Adrenal gland (tissue), 12 donors: ENCODE results near the gene MYMK. TPM values are rescaled to one million over a fixed set of nuclear protein-coding genes. Genes with fewer than 3 reads are reported as not detected.

Experiments used
- DNase-seq, 7 donors: peaks; one replicate each; pipeline ENCODE4 v3.0.0-alpha.2; 2019 to 2020
- H3K27ac ChIP-seq, 5 donors: fragments of 200-600 bp; sonication (generic) in 4 of 5; 1 replicate in 3 of 5; 2 replicates in 2 of 5; pipeline versions ENCODE4 v1.5.1 to v1.8.0; 2016 to 2020; ENCODE audit warnings: mild to moderate bottlenecking in 1 of 5
- H3K27me3 ChIP-seq: fragments of 200-600 bp; 2 replicates; pipeline ENCODE4 v1.8.0; 2021
- H3K36me3 ChIP-seq, 2 donors: fragments of 200-600 bp; replicated peaks in 1 of 2; 1 replicate in 1 of 2; 2 replicates in 1 of 2; pipeline versions ENCODE4 v1.5.1 to v1.8.0; 2018 to 2022
- H3K4me1 ChIP-seq, 2 donors: fragments of 200-600 bp; replicated peaks in 1 of 2; 1 replicate in 1 of 2; 2 replicates in 1 of 2; pipeline versions ENCODE4 v1.5.1 to v1.8.0; 2018 to 2021
- H3K4me3 ChIP-seq, 4 donors: fragments of 200-600 bp; sonication (generic) in 3 of 4; one replicate each; pipeline ENCODE4 v1.5.1; 2016 to 2018
- H3K9me3 ChIP-seq, 3 donors: fragments of 200-600 bp; sonication (generic) in 1 of 3; replicated peaks in 1 of 3; 1 replicate in 2 of 3; 2 replicates in 1 of 3; pipeline versions ENCODE4 v1.5.1 to v1.8.0; 2016 to 2021
- POLR2A ChIP-seq, 2 donors: fragments of 450-650 bp; IDR thresholded peaks; one replicate each; pipeline ENCODE4 v1.6.1; 2017; ENCODE audit warnings: antibody characterized with exemption in 2 of 2, mild to moderate bottlenecking in 2 of 2, moderate library complexity in 1 of 2
- WGBS, 4 donors: extraction: QIAGEN DNeasy Blood & Tissue Kit in 2 of 4; methylation state at CpG; one replicate each; pipeline versions ENCODE4 v1.1.5 to v1.1.7; 2013 to 2017; 5-methylcytosine and 5-hydroxymethylcytosine counted together
- intact Hi-C, 2 donors: fragments of 100-400 bp; cut with DNase I; formaldehyde crosslinking; loops; one replicate each; pipeline versions ENCODE4 v1.14.1 to v1.15.0; 2022 to 2023
- polyA plus RNA-seq, 3 donors: library from polyadenylated mRNA; stranded (reverse); fragments of 200-250 nt in 2 of 3; fragments of 350-450 nt in 1 of 3; fragmentation: Illumina TruSeq in 1 of 3; extraction: RNeasy Lipid Tissue Mini Kit (QIAGEN cat#74804) in 1 of 3; gene quantifications; one replicate each; pipeline ENCODE4 v1.2.3, GENCODE V29; 2013 to 2014
- total RNA-seq, 9 donors: library from RNA; depleted of rRNA in 4 of 9; stranded (reverse); fragments of >200 nt in 4 of 9; fragments of 120-200 nt in 1 of 9; fragmentation: NEBNext Ultra II Directional in 1 of 9; extraction: Animal tissue kit (Norgen Biotek cat#: 25700) in 1 of 9; gene quantifications; one replicate each; pipeline versions ENCODE4 v1.1.0 to v1.2.4, GENCODE V29; 2013 to 2023
- TF ChIP-seq, protein P1 (sequence below), 6 experiments: fragments of 450-650 bp in 4 of 6; fragments of 200-600 bp in 2 of 6; sonication (generic) in 1 of 6; IDR thresholded peaks; 1 replicate in 5 of 6; 2 replicates in 1 of 6; pipeline versions ENCODE4 v1.5.1 to v1.8.0; 2016 to 2021; ENCODE audit warnings: antibody characterized with exemption in 6 of 6, mild to moderate bottlenecking in 2 of 6, moderate library complexity in 1 of 6
- donor health status: healthy with polysubstance abuse.
- donor health status: Bipolar disorder and iron deficiency.
- donor health status: DM: yes; HTN: yes; CAD: no.
- donor health status: DM: no; HTN: no; CAD: no.
- donor health status: DM: no; HTN: no; CAD: no.
- donor health status: DM: yes; HTN: yes; CAD: no.

Gene MYMK
- total and polyA plus RNA-seq, 12 donors: not detected

DNA sequence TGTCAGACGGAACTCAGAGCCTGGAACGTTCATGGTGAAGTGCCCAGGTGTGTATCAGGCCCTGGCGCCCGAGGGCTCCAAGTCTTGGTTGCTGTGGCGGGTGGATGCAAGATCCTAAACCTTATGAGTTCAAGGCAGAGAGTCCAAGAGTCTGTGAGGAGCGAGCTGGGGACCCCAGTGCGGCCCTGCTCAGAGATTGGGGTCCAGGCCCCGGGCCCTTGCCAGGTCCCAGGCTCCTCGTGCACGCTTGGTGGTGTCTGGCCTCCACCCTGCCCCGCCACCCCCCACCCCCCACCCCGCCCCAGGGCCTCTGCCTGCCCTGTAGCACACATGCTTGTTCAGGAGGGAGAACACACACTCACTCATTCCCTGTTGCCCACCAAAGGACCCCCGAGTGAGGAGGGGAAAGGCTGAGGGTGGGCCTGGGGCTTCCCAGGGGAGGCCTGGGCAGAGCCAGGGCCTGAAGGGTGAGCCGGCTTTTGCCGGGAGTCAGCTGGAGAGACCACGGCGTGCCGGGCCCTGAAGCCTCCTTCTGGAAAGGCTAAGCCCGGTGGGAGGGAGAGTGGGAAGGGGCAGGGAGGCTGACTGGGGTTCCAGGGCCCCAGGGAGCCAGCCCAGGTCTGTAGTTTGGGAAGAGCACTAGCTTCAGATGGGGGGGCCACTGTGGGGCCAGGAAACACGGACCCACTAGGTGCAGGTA, 47.3 kb upstream of the MYMK start:
- Histone ChIP-seq H3K27ac (peak overlapping the region in 1 of 5 donors; percentile 13), H3K27me3 (no peaks in the 10 kb centered on the region), H3K4me1 (no peaks in the 10 kb centered on the region), H3K36me3 (no peaks in the 10 kb centered on the region), H3K4me3 (no peak overlapping the region), H3K9me3 (no peaks in the 10 kb centered on the region)
- TF ChIP-seq POLR2A (IDR thresholded peaks at IDR 0.05): no peak
- TF ChIP-seq, protein P1, sequence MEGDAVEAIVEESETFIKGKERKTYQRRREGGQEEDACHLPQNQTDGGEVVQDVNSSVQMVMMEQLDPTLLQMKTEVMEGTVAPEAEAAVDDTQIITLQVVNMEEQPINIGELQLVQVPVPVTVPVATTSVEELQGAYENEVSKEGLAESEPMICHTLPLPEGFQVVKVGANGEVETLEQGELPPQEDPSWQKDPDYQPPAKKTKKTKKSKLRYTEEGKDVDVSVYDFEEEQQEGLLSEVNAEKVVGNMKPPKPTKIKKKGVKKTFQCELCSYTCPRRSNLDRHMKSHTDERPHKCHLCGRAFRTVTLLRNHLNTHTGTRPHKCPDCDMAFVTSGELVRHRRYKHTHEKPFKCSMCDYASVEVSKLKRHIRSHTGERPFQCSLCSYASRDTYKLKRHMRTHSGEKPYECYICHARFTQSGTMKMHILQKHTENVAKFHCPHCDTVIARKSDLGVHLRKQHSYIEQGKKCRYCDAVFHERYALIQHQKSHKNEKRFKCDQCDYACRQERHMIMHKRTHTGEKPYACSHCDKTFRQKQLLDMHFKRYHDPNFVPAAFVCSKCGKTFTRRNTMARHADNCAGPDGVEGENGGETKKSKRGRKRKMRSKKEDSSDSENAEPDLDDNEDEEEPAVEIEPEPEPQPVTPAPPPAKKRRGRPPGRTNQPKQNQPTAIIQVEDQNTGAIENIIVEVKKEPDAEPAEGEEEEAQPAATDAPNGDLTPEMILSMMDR (IDR thresholded peaks at IDR 0.05): no peak
- intact Hi-C loops: loop anchor here in 1 of 2 donors (10.0 kb wide), 1 partner anchor 143 kb away; no protein-coding TSS in a partner anchor
- 80 to 87% (median 81%) methylated on average over 7 to 20 of the region's 20 CpGs for WGBS, 4 donors
- DNase-seq: no peak

- H3K9me3 ChIP-seq: no peaks in the 10 kb centered on the region
- no peaks in the 10 kb centered on the region for H3K4me1 ChIP-seq
- no peak overlapping the region for H3K4me3 ChIP-seq
- DNase-seq: no peak
- TF ChIP-seq, protein P1 (IDR thresholded peaks at IDR 0.05): no peak
- no peak for TF ChIP-seq POLR2A (IDR thresholded peaks at IDR 0.05)
- H3K27me3 ChIP-seq: no peaks in the 10 kb centered on the region
- intact Hi-C loops: loop anchor here in 1 of 2 donors (10.0 kb wide), 1 partner anchor 143 kb away; no protein-coding TSS in a partner anchor
- WGBS, 4 donors: 73 to 84% (median 73%) methylated on average over 5 to 9 of the region's 9 CpGs
- H3K27ac ChIP-seq: no peak overlapping the region
- no peaks in the 10 kb centered on the region for H3K36me3 ChIP-seq
These were observed 46.7 kb upstream of the MYMK start for GRCh38 chr9:133571391-133571890.

DNA sequence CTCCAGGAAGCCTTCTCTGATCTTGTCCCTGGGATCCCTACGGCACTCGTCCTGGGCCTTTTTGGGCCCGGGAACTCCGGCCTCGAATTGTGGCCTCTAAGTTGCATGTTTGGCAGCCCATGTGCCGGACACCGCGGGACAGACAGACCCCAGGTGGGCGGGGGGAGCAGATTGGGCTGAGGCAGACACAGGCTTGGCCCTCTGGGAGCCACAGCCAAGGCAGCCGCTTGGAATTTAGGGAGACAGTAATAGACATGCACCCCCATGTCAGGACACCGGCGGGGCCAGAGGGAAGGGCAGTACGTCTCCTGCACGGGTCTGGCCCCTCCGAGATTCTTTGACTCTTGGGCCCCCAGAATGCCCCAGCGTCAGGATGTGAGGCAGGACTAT, 45.9 kb upstream of the MYMK start:
- Histone ChIP-seq H3K27ac (no peak overlapping the region), H3K36me3 (no peaks in the 10 kb centered on the region), H3K4me1 (no peaks in the 10 kb centered on the region), H3K9me3 (no peaks in the 10 kb centered on the region), H3K4me3 (no peak overlapping the region), H3K27me3 (no peaks in the 10 kb centered on the region)
- intact Hi-C loops: loop anchor here in 1 of 2 donors (10.0 kb wide), 1 partner anchor 144 kb away; no protein-coding TSS in a partner anchor
- 70 to 86% (median 75%) methylated on average over 4 to 16 of the region's 16 CpGs for WGBS, 4 donors
- no peak for DNase-seq
- TF ChIP-seq POLR2A (IDR thresholded peaks at IDR 0.05): no peak
- TF ChIP-seq, protein P1 (IDR thresholded peaks at IDR 0.05): no peak

- Histone ChIP-seq H3K4me1 (no peaks in the 10 kb centered on the region), H3K9me3 (no peaks in the 10 kb centered on the region), H3K36me3 (no peaks in the 10 kb centered on the region), H3K27me3 (no peaks in the 10 kb centered on the region), H3K27ac (no peak overlapping the region), H3K4me3 (no peak overlapping the region)
- TF ChIP-seq POLR2A (IDR thresholded peaks at IDR 0.05): no peak
- TF ChIP-seq, protein P1 (IDR thresholded peaks at IDR 0.05): no peak
- WGBS, 4 donors: 62 to 71% (median 69%) methylated on average over 23 to 36 of the region's 36 CpGs
- intact Hi-C loops: loop anchor here in 1 of 2 donors (10.0 kb wide), 1 partner anchor 145 kb away; no protein-coding TSS in a partner anchor
- no peak for DNase-seq
These were observed 45.3 kb upstream of the MYMK start for GRCh38 chr9:133569891-133570690.
